Measurements from ENCODE around the gene PLA2G4E. TPM values are rescaled to one million over a fixed set of nuclear protein-coding genes. Genes with fewer than 3 reads are reported as not detected.

Gene PLA2G4E
- total and polyA plus RNA-seq, 2 of the 13 experiments (the other 11 are each of a cell fraction or from before 2014, with no cell fraction given) = not detected

DNA sequence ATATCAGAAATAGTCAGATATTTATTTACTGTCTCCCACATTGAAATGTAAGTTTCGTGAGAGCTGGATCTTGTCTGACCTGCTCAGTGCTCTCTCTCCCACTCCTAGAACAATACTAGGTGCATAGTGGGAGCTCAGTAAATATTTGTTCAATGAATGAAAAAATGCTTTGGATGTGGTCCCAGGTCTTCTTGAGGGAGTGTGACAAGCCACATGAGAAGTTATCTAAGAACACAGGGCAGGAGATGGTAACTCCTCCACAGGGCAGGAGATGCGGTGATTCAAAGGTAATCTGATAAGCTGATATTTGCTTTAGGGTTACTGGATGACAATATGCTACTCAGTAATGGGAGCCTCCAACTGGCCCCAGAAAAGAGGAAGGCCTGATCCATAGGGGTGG, 25.8 kb upstream of the PLA2G4E start (continued):
- TF ChIP-seq, protein P1, sequence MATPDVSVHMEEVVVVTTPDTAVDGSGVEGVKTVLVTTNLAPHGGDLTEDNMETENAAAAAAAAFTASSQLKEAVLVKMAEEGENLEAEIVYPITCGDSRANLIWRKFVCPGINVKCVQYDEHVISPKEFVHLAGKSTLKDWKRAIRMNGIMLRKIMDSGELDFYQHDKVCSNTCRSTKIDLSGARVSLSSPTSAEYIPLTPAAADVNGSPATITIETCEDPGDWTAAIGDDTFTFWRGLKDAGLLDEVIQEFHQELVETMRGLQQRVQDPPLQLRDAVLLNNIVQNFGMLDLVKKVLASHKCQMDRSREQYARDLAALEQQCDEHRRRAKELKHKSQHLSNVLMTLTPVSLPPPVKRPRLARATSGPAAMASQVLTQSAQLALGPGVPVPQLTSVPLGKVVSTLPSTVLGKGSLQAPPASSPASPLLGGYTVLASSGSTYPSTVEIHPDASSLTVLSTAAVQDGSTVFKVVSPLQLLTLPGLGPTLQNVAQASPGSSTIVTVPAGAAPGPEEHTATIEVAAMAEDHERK (CRISPR knock-in tag; IDR thresholded peaks at IDR 0.05; ENCODE audit: low read depth) = no peak
- TF ChIP-seq TCF7 (IDR thresholded peaks at IDR 0.05; ENCODE audit: low read depth) (peak; percentile 53; the same call in 1 of the 2 replicates), EZH2 (conservative IDR thresholded peaks at IDR 0.05; ENCODE audit: low read depth, low read length) (no peak), BCL6 (CRISPR knock-in tag; IDR thresholded peaks at IDR 0.05) (no peak)

DNA sequence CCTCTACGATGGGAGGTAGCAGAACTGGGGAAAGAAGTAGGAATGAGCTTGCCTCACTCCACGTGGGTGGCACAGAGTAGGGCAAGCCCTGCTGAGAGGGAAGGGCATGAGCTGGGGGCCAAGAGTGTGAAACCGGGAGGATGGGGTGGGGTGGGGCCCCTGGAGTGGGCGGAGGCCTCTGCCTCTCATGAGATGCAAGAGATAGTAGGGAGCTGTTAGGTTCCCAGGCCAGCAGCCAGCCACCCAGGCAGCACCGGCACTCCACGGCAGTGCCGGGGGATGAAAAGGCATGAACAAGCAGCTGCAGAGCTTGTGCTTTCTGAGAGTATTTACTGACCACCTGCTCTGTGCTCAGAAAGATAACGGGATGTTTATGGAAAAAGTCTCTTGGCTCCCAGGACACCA, 24.4 kb upstream of the PLA2G4E start:
- Histone ChIP-seq H3K79me2 (ENCODE audit: insufficient read depth, low read length) (no peaks in the 10 kb centered on the region), H3K9ac (ENCODE audit: insufficient read depth, low read depth, low read length) (no peak overlapping the region), H3K9me3 (ENCODE audit: low read length) (no peaks in the 10 kb centered on the region), H2AFZ (ENCODE audit: low read length) (no peak overlapping the region), H3K4me1 (ENCODE audit: insufficient read depth, low read length) (peaks cover 20% of the 10 kb centered on the region), H4K20me1 (ENCODE audit: insufficient read depth, low read length) (no peaks in the 10 kb centered on the region), H3K4me3 (replicated peaks in 1 of 3; ENCODE audit: insufficient read depth in 1 of 3, low read depth in 2 of 3, low read length in 3 of 3) (no peak overlapping the region), H3K27ac (ENCODE audit: extremely low read length, insufficient read depth, low read length) (no peak overlapping the region), H3K27me3 (ENCODE audit: control insufficient read depth in 1 of 2, insufficient read depth in 2 of 2, low read length in 2 of 2) (peaks cover 1 to 23% of the 10 kb centered on the region in 2 experiments; a peak in 4 of 5 replicates), H3K36me3 (replicated peaks in 1 of 2; ENCODE audit: control insufficient read depth in 1 of 2, insufficient read depth in 2 of 2, low read length in 2 of 2) (no peaks in the 10 kb centered on the region), H3K4me2 (ENCODE audit: low read depth, low read length) (no peak overlapping the region)
- ChIA-PET POLR2A (no interaction called here), CTCF (ENCODE audit: low intra/inter-chr PET ratio, low total read pairs) (no interaction called here)
- 31% methylated on average over 3 of the region's 8 CpGs for WGBS (ENCODE audit: low lambda C conversion rate)
- ATAC-seq = no peak; the same call in 1 of the 3 replicates
- TF ChIP-seq, protein P2, sequence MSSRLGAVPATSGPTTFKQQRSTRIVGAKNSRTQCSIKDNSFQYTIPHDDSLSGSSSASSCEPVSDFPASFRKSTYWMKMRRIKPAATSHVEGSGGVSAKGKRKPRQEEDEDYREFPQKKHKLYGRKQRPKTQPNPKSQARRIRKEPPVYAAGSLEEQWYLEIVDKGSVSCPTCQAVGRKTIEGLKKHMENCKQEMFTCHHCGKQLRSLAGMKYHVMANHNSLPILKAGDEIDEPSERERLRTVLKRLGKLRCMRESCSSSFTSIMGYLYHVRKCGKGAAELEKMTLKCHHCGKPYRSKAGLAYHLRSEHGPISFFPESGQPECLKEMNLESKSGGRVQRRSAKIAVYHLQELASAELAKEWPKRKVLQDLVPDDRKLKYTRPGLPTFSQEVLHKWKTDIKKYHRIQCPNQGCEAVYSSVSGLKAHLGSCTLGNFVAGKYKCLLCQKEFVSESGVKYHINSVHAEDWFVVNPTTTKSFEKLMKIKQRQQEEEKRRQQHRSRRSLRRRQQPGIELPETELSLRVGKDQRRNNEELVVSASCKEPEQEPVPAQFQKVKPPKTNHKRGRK (CRISPR knock-in tag; IDR thresholded peaks at IDR 0.05) = no peak
- TF ChIP-seq ZNF777 (CRISPR knock-in tag; IDR thresholded peaks at IDR 0.05) (no peak), MAF1 (CRISPR knock-in tag; IDR thresholded peaks at IDR 0.05; ENCODE audit: borderline replicate concordance) (no peak), THAP11 (CRISPR knock-in tag; IDR thresholded peaks at IDR 0.05) (no peak), ZNF605 (CRISPR knock-in tag; IDR thresholded peaks at IDR 0.05) (no peak), ZNF432 (CRISPR knock-in tag; IDR thresholded peaks at IDR 0.05; ENCODE audit: borderline replicate concordance) (no peak), PHF20 (CRISPR knock-in tag; IDR thresholded peaks at IDR 0.05) (no peak), SMAD3 (CRISPR knock-in tag; IDR thresholded peaks at IDR 0.05) (no peak), RFX1 (IDR thresholded peaks at IDR 0.05) (no peak), MLLT10 (CRISPR knock-in tag; IDR thresholded peaks at IDR 0.05) (no peak)
- in situ Hi-C loops (cut with HindIII; ENCODE audit: extremely low pct_ligation_motif_present, low pct_unique_long_range_greater_than_20kb) (no loop called here), intact Hi-C loops (cut with micrococcal nuclease; ENCODE audit: unreplicated experiment) (no loop called here)
- no peak for DNase-seq (ENCODE audit: low spot score)
- no peak for FAIRE-seq
- BruUV-seq (replicated peaks) = no TSS peak

Data from HepG2 (cell line).